ENCODE measurements around the gene MYMK. TPM values are rescaled to one million over a fixed set of nuclear protein-coding genes. Genes with fewer than 3 reads are reported as not detected.

The MYMK gene
- total RNA-seq, 2 experiments from 2014 or later = not detected

- POLR2A ChIA-PET = no interaction called here
- Mint-ChIP-seq H3K9me3 (no peaks in the 10 kb centered on the region), H3K36me3 (ENCODE audit: low read depth) (no peaks in the 10 kb centered on the region), H3K4me3 (no peak overlapping the region), H3K27me3 (no peaks in the 10 kb centered on the region), H3K4me1 (ENCODE audit: low read depth) (peaks cover 2% of the 10 kb centered on the region), H3K27ac (no peak overlapping the region)
- no peak for ATAC-seq
- TF ChIP-seq CTCF (IDR thresholded peaks at IDR 0.05) = no peak
- CTCF ChIA-PET = no interaction called here
- no peak for DNase-seq
- intact Hi-C loops (cut with micrococcal nuclease) = no loop called here
These were observed 9.5 kb downstream of the MYMK start for GRCh38 chr9:133515240-133515610.

- no peak for DNase-seq
- Mint-ChIP-seq H3K27me3 (no peaks in the 10 kb centered on the region), H3K4me3 (no peak overlapping the region), H3K9me3 (no peaks in the 10 kb centered on the region), H3K36me3 (ENCODE audit: low read depth) (no peaks in the 10 kb centered on the region), H3K27ac (no peak overlapping the region), H3K4me1 (ENCODE audit: low read depth) (peaks cover 5% of the 10 kb centered on the region)
- ChIA-PET CTCF (no interaction called here), POLR2A (no interaction called here)
- no peak for TF ChIP-seq CTCF (IDR thresholded peaks at IDR 0.05)
- intact Hi-C loops (cut with micrococcal nuclease) = no loop called here
- no peak for ATAC-seq
These were observed 10.1 kb downstream of the MYMK start for GRCh38 chr9:133514460-133515239.

- H3K4me3 Mint-ChIP-seq = no peak overlapping the region
- intact Hi-C loops (cut with micrococcal nuclease) = no loop called here
These were observed 11.3 kb downstream of the MYMK start for GRCh38 chr9:133513214-133514100.

GRCh38 chr9:133512253-133513213, 12.2 kb downstream of the MYMK start:
- intact Hi-C loops (cut with micrococcal nuclease) = no loop called here
- no peaks in the 10 kb centered on the region for H3K36me3 Mint-ChIP-seq (ENCODE audit: low read depth)
- CTCF ChIA-PET = no interaction called here

More at GRCh38 chr9:133513214-133514100, 11.3 kb downstream of the MYMK start:
- ATAC-seq (no peak), DNase-seq (no peak)
- Mint-ChIP-seq H3K9me3 (no peaks in the 10 kb centered on the region), H3K36me3 (ENCODE audit: low read depth) (no peaks in the 10 kb centered on the region), H3K27me3 (no peaks in the 10 kb centered on the region), H3K27ac (no peak overlapping the region), H3K4me1 (ENCODE audit: low read depth) (peaks cover 15% of the 10 kb centered on the region)
- TF ChIP-seq CTCF (IDR thresholded peaks at IDR 0.05) = no peak
- CTCF ChIA-PET = no interaction called here
- POLR2A ChIA-PET = no interaction called here

More at GRCh38 chr9:133512253-133513213, 12.2 kb downstream of the MYMK start:
- Mint-ChIP-seq H3K9me3 (no peaks in the 10 kb centered on the region), H3K27me3 (no peaks in the 10 kb centered on the region), H3K27ac (no peak overlapping the region), H3K4me1 (ENCODE audit: low read depth) (peaks cover 23% of the 10 kb centered on the region), H3K4me3 (no peak overlapping the region)
- POLR2A ChIA-PET = no interaction called here
- no peak for ATAC-seq
- TF ChIP-seq CTCF (IDR thresholded peaks at IDR 0.05) = no peak
- no peak for DNase-seq
